H1 (cell line): ENCODE measurements around the gene GULP1. TPM values are rescaled to one million over a fixed set of nuclear protein-coding genes. Genes with fewer than 3 reads are reported as not detected.

Source experiments
- CEBPB ChIP-seq: IDR thresholded peaks from 2 replicates; pipeline ENCODE4 v1.6.1; 2012; ENCODE audit warnings: low read depth, low read length
- JUN ChIP-seq: IDR thresholded peaks from 2 replicates; pipeline ENCODE4 v1.6.1; 2011; ENCODE audit warnings: low read depth, mild to moderate bottlenecking, improper control_type of control experiment, low read length
- NANOG ChIP-seq: IDR thresholded peaks from 2 replicates; pipeline ENCODE4 v1.6.1; 2011; ENCODE audit warnings: low read length, low read depth, mild to moderate bottlenecking, inconsistent platforms; ENCODE audit not compliant: insufficient read depth, poor library complexity, severe bottlenecking
- RFX5 ChIP-seq: IDR thresholded peaks from 2 replicates; pipeline ENCODE4 v1.6.1; 2011; ENCODE audit warnings: low read depth, low read length, improper control_type of control experiment, borderline replicate concordance
- RNF2 ChIP-seq: fragments of 200-900, 300-1000 bp; sonication (generic); IDR thresholded peaks from 2 replicates; pipeline ENCODE4 v1.7.1; 2016; ENCODE audit warnings: borderline replicate concordance, low read depth, mild to moderate bottlenecking, antibody characterized with exemption, low read length; ENCODE audit not compliant: poor library complexity, severe bottlenecking; ENCODE audit errors: missing control alignments
- TBP ChIP-seq: IDR thresholded peaks from 2 replicates; pipeline ENCODE4 v1.6.1; 2011; ENCODE audit warnings: low read depth, low read length, improper control_type of control experiment
- YY1 ChIP-seq: IDR thresholded peaks from 2 replicates; pipeline ENCODE4 v1.6.1; 2011; ENCODE audit warnings: low read depth, mild to moderate bottlenecking, low read length
- polyA plus RNA-seq, 7 experiments: library from polyadenylated mRNA; depleted of rRNA in 3 of 7; stranded (reverse) in 5 of 7; unstranded in 2 of 7; fragments of >200 nt in 5 of 7; fragments of 200-250 nt in 2 of 7; gene quantifications; 1 replicate in 5 of 7; 2 replicates in 1 of 7; 4 replicates in 1 of 7; pipeline versions ENCODE4 v1.2.1 to v1.2.3, GENCODE V29; 2011 to 2013; ENCODE audit warnings: missing spikeins in 2 of 7, mixed read lengths in 2 of 7
- total RNA-seq: library from RNA; stranded (reverse); fragmentation: NEBNext Ultra II Directional; extraction: Animal tissue kit (Norgen Biotek cat#: 25700); gene quantifications from 2 replicates; pipeline ENCODE4 v1.2.1, GENCODE V29; 2021

Gene GULP1
- total and polyA plus RNA-seq, 2 of the 8 experiments (the other 6 are each of a cell fraction or from before 2014, with no cell fraction given) = 69.7 to 139 TPM

DNA sequence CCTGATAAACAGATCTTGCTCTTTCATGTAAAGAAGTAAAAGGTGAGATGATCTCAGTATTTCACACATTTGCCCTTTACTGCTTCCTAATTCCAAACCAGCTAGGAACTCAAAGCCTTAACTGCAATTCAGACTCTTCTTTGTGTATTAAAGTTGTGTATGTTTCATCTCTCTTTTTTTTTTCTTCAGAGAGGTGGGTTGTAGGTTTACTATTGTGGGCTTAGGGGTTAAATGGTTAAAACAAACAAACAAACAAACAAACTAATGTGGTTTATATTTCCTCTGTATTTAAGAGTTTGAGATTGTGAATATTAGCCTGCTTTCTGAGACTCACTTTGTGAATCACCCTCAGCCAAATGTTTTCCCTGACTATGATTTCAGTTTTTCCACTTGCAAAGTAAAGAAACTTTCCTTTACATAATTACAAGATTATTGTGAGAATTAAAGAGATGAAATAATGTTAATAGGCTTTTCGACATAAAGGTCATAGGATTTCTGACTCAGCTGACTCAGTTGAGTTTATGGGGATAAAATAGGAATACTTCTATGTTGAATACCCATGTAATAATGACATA, 2.8 kb downstream of the GULP1 start (continued):
- TF ChIP-seq RNF2 (no peak), RFX5 (no peak), CEBPB (no peak), JUN (no peak), TBP (no peak), NANOG (no peak), YY1 (no peak)
